ENCODE results near the gene CRTAP.

The CRTAP gene

GRCh38 chr3:33115024-33115768 is 1.4 kb downstream of the CRTAP start:
- H3K36me3 ChIP-seq: peaks cover 30% of the 10 kb centered on the region
- H3K27me3 ChIP-seq: no peaks in the 10 kb centered on the region
- peaks cover 39% of the 10 kb centered on the region for H3K4me1 ChIP-seq
- no peaks in the 10 kb centered on the region for H3K9me3 ChIP-seq
- H3K4me3 ChIP-seq: peak overlapping the region; percentile 77
- peak overlapping the region; percentile 83 for H3K4me2 ChIP-seq
- TF ChIP-seq Cebpa-rat (IDR thresholded peaks at IDR 0.05): no peak
- peaks cover 44% of the 10 kb centered on the region for H4K20me1 ChIP-seq
- peak overlapping the region; percentile 51; the same call in 1 of the 2 replicates for H3K27ac ChIP-seq
- H3K9ac ChIP-seq: peak overlapping the region; percentile 72

- Histone ChIP-seq H3K9me3 (no peaks in the 10 kb centered on the region), H3K27me3 (no peaks in the 10 kb centered on the region), H3K27ac (no peak overlapping the region), H4K20me1 (peaks cover 46% of the 10 kb centered on the region), H3K4me1 (peaks cover 29% of the 10 kb centered on the region), H3K9ac (no peak overlapping the region), H3K4me3 (no peak overlapping the region), H3K4me2 (no peak overlapping the region), H3K36me3 (peaks cover 52% of the 10 kb centered on the region)
- TF ChIP-seq Cebpa-rat (IDR thresholded peaks at IDR 0.05): no peak
Measured at GRCh38 chr3:33117461-33117860, 3.6 kb downstream of the CRTAP start.

GRCh38 chr3:33119891-33120290 is 6.1 kb downstream of the CRTAP start:
- Histone ChIP-seq H4K20me1 (peaks cover 42% of the 10 kb centered on the region), H3K4me3 (no peak overlapping the region), H3K9me3 (no peaks in the 10 kb centered on the region), H3K4me2 (no peak overlapping the region), H3K27me3 (no peaks in the 10 kb centered on the region), H3K36me3 (peaks cover 73% of the 10 kb centered on the region), H3K4me1 (peaks cover 14% of the 10 kb centered on the region), H3K27ac (no peak overlapping the region), H3K9ac (no peak overlapping the region)
- TF ChIP-seq Cebpa-rat (IDR thresholded peaks at IDR 0.05): no peak

GRCh38 chr3:33122991-33123390 is 9.2 kb downstream of the CRTAP start:
- Histone ChIP-seq H3K27me3 (no peaks in the 10 kb centered on the region), H3K9me3 (no peaks in the 10 kb centered on the region), H3K4me2 (no peak overlapping the region), H3K4me3 (no peak overlapping the region), H3K36me3 (peaks cover 94% of the 10 kb centered on the region), H3K27ac (no peak overlapping the region), H3K9ac (no peak overlapping the region), H4K20me1 (peaks cover 24% of the 10 kb centered on the region), H3K4me1 (no peaks in the 10 kb centered on the region)
- no peak for TF ChIP-seq Cebpa-rat (IDR thresholded peaks at IDR 0.05)

GRCh38 chr3:33124638-33125037 is 10.8 kb downstream of the CRTAP start:
- Histone ChIP-seq H3K9me3 (no peaks in the 10 kb centered on the region), H3K4me2 (no peak overlapping the region), H3K4me1 (no peaks in the 10 kb centered on the region), H3K36me3 (peaks cover 86% of the 10 kb centered on the region), H3K27ac (no peak overlapping the region), H3K4me3 (no peak overlapping the region), H3K27me3 (no peaks in the 10 kb centered on the region), H3K9ac (no peak overlapping the region), H4K20me1 (peaks cover 8% of the 10 kb centered on the region)
- TF ChIP-seq Cebpa-rat (IDR thresholded peaks at IDR 0.05): no peak

GRCh38 chr3:33125840-33126239 is 12.0 kb downstream of the CRTAP start:
- Histone ChIP-seq H4K20me1 (no peaks in the 10 kb centered on the region), H3K9ac (no peak overlapping the region), H3K9me3 (no peaks in the 10 kb centered on the region), H3K4me2 (no peak overlapping the region), H3K36me3 (peaks cover 86% of the 10 kb centered on the region), H3K4me1 (no peaks in the 10 kb centered on the region), H3K27me3 (no peaks in the 10 kb centered on the region), H3K4me3 (no peak overlapping the region), H3K27ac (no peak overlapping the region)
- no peak for TF ChIP-seq Cebpa-rat (IDR thresholded peaks at IDR 0.05)

- no peaks in the 10 kb centered on the region for H3K9me3 ChIP-seq
- TF ChIP-seq Cebpa-rat (IDR thresholded peaks at IDR 0.05): no peak
- H4K20me1 ChIP-seq: peaks cover 5% of the 10 kb centered on the region; the same call in 1 of the 2 replicates
- H3K9ac ChIP-seq: no peak overlapping the region
- H3K27me3 ChIP-seq: no peaks in the 10 kb centered on the region
- H3K36me3 ChIP-seq: peaks cover 86% of the 10 kb centered on the region
- no peak overlapping the region for H3K4me3 ChIP-seq
- H3K27ac ChIP-seq: no peak overlapping the region
- peaks cover 2% of the 10 kb centered on the region; the same call in 1 of the 2 replicates for H3K4me1 ChIP-seq
- H3K4me2 ChIP-seq: no peak overlapping the region
Measured at GRCh38 chr3:33128706-33129105, 14.9 kb downstream of the CRTAP start.

GRCh38 chr3:33130144-33130543 is 16.3 kb downstream of the CRTAP start:
- no peaks in the 10 kb centered on the region for H3K27me3 ChIP-seq
- H3K9me3 ChIP-seq: no peaks in the 10 kb centered on the region
- peaks cover 87% of the 10 kb centered on the region for H3K36me3 ChIP-seq
- no peak overlapping the region for H3K27ac ChIP-seq
- H3K4me2 ChIP-seq: no peak overlapping the region
- no peak for TF ChIP-seq Cebpa-rat (IDR thresholded peaks at IDR 0.05)
- no peak overlapping the region for H3K4me3 ChIP-seq
- H3K4me1 ChIP-seq: peaks cover 7% of the 10 kb centered on the region; the same call in 1 of the 2 replicates
- peaks cover 5% of the 10 kb centered on the region; the same call in 1 of the 2 replicates for H4K20me1 ChIP-seq
- H3K9ac ChIP-seq: no peak overlapping the region

GRCh38 chr3:33131331-33132018 is 17.7 kb downstream of the CRTAP start:
- H3K9me3 ChIP-seq: no peaks in the 10 kb centered on the region
- no peak for TF ChIP-seq Cebpa-rat (IDR thresholded peaks at IDR 0.05)

GRCh38 chr3:33132019-33132360 is 18.2 kb downstream of the CRTAP start:
- H3K4me2 ChIP-seq: no peak overlapping the region
- H3K4me3 ChIP-seq: no peak overlapping the region
- TF ChIP-seq Cebpa-rat (IDR thresholded peaks at IDR 0.05): no peak
- H3K9me3 ChIP-seq: no peaks in the 10 kb centered on the region
- peaks cover 5% of the 10 kb centered on the region; the same call in 1 of the 2 replicates for H4K20me1 ChIP-seq
- H3K4me1 ChIP-seq: peaks cover 7% of the 10 kb centered on the region; the same call in 1 of the 2 replicates
- H3K27ac ChIP-seq: no peak overlapping the region
- no peak overlapping the region for H3K9ac ChIP-seq
- H3K27me3 ChIP-seq: no peaks in the 10 kb centered on the region
- H3K36me3 ChIP-seq: peaks cover 85% of the 10 kb centered on the region

More at GRCh38 chr3:33131331-33132018, 17.7 kb downstream of the CRTAP start:
- Histone ChIP-seq H3K4me1 (peaks cover 7% of the 10 kb centered on the region; the same call in 1 of the 2 replicates), H3K4me3 (no peak overlapping the region), H3K4me2 (no peak overlapping the region), H3K9ac (no peak overlapping the region), H4K20me1 (peaks cover 5% of the 10 kb centered on the region; the same call in 1 of the 2 replicates), H3K27ac (no peak overlapping the region), H3K36me3 (peaks cover 85% of the 10 kb centered on the region), H3K27me3 (no peaks in the 10 kb centered on the region)

Measured in BLaER1 (cell line).